Transverse colon (tissue), 4 donors: ENCODE measurements around the gene BMAL2.

ENCODE experiments used
- CTCF ChIP-seq, 5 experiments: fragments of 200-600 bp in 3 of 5; fragments of 450-650 bp in 2 of 5; sonication (generic) in 3 of 5; IDR thresholded peaks; 1 replicate in 2 of 5; 2 replicates in 3 of 5; pipeline ENCODE4 v1.5.1; 2016 to 2017; ENCODE audit warnings: antibody characterized with exemption in 5 of 5, inconsistent platforms in 3 of 5, mild to moderate bottlenecking in 2 of 5, moderate library complexity in 1 of 5
- POLR2A ChIP-seq: fragments of 450-650 bp; IDR thresholded peaks from one replicate; pipeline ENCODE4 v1.6.1; 2016; ENCODE audit warnings: antibody characterized with exemption, mild to moderate bottlenecking, moderate library complexity
- POLR2AphosphoS5 ChIP-seq, 3 donors: sonication (generic); formaldehyde crosslinking; IDR thresholded peaks; one replicate each; pipeline ENCODE4 v1.6.1; 2016; ENCODE audit warnings: antibody characterized with exemption in 3 of 3

GRCh38 chr12:27290501-27291168, 42.0 kb upstream of the BMAL2 start:
- TF ChIP-seq CTCF (IDR thresholded peaks at IDR 0.05) (no peak), POLR2A (no peak), POLR2AphosphoS5 (IDR thresholded peaks at IDR 0.05) (no peak)
